Lower leg skin (tissue), 3 donors: ENCODE results near the gene S100A7A.

Experiments
- POLR2A ChIP-seq, 2 donors: fragments of 450-650 bp; IDR thresholded peaks; one replicate each; pipeline ENCODE4 v1.6.1; 2016 to 2017; ENCODE audit warnings: antibody characterized with exemption in 2 of 2, mild to moderate bottlenecking in 1 of 2, moderate library complexity in 1 of 2
- TF ChIP-seq, protein P1 (sequence below), 3 donors: fragments of 450-650 bp; IDR thresholded peaks; one replicate each; pipeline ENCODE4 v1.5.1; 2016; ENCODE audit warnings: antibody characterized with exemption in 3 of 3, mild to moderate bottlenecking in 3 of 3, moderate library complexity in 2 of 3

DNA sequence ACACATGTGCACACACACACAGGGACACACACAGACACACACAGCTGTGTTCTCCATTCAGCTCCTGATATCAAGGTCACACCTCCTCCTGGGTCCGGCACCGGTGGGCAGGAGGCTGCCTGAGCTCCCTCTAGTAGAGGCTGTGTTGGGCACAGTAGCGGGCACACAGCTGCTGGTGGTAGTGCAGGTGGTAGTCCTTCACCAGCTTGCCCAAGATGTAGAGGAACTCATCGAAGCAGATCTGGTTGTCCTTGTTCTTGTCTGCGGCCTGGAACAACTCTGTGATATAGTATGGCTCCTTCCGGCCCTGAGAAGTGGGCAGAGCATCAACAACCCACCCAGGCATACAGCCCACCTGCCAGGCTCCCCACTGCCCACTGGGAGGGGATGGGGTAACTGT lies 19.9 kb upstream of the S100A7A start:
- TF ChIP-seq, protein P1, sequence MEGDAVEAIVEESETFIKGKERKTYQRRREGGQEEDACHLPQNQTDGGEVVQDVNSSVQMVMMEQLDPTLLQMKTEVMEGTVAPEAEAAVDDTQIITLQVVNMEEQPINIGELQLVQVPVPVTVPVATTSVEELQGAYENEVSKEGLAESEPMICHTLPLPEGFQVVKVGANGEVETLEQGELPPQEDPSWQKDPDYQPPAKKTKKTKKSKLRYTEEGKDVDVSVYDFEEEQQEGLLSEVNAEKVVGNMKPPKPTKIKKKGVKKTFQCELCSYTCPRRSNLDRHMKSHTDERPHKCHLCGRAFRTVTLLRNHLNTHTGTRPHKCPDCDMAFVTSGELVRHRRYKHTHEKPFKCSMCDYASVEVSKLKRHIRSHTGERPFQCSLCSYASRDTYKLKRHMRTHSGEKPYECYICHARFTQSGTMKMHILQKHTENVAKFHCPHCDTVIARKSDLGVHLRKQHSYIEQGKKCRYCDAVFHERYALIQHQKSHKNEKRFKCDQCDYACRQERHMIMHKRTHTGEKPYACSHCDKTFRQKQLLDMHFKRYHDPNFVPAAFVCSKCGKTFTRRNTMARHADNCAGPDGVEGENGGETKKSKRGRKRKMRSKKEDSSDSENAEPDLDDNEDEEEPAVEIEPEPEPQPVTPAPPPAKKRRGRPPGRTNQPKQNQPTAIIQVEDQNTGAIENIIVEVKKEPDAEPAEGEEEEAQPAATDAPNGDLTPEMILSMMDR (IDR thresholded peaks at IDR 0.05) = no peak
- no peak for TF ChIP-seq POLR2A (IDR thresholded peaks at IDR 0.05)
